ENCODE measurements around the gene LSP1. TPM values are rescaled to one million over a fixed set of nuclear protein-coding genes. Genes with fewer than 3 reads are reported as not detected.

The LSP1 gene
- total and polyA plus RNA-seq, 2 of the 4 experiments (the other 2 are of a cell fraction), result not detected

DNA sequence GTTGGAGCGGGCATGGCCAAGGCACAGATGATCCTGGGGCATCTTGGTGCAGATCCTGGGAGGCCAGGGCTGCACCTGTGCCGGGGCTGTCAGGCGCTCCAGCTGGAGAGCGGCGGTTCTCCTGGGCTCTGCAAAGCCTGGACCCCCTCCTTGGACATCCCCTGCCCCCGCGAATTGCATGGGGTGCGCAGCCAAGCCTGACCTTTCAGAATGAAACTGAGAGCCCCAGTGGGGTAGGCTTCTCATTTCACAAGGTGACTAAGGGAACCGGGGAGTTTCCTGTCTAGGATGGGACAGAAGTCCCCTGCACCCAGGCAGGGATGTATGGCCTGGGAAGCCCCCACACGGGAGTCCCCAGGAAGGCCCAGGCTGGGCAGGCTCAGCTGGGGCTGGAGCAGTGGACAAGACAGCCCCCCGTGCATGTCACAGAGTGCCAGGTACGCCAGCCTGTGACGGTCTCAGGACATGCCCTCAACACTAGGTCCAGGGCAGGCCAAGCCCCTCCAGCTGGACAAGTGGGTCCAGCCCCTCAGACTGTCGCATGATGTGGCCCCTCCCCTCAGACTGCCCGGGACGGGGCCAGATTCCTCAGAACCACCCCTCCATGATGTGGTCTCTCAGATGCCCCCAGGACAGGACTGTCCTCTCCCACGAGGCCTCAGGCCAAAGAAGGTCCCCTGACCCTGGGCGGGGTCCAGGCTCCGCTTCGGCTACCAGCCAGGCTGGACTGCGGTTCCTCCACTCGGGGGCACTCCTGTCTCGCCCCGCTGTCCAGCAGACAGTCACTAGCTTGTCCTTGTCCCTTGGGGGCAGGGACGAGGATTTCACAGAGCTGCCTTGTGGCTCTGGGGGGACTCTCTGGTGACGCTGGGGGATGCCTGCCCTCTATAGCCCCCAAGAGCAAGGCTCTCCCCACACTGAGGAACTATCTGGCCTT, 2.3 kb downstream of the LSP1 start (continued):
- TF ChIP-seq, protein P1, sequence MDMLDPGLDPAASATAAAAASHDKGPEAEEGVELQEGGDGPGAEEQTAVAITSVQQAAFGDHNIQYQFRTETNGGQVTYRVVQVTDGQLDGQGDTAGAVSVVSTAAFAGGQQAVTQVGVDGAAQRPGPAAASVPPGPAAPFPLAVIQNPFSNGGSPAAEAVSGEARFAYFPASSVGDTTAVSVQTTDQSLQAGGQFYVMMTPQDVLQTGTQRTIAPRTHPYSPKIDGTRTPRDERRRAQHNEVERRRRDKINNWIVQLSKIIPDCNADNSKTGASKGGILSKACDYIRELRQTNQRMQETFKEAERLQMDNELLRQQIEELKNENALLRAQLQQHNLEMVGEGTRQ (IDR thresholded peaks at IDR 0.05; ENCODE audit: low read depth, low read length), result no peak

DNA sequence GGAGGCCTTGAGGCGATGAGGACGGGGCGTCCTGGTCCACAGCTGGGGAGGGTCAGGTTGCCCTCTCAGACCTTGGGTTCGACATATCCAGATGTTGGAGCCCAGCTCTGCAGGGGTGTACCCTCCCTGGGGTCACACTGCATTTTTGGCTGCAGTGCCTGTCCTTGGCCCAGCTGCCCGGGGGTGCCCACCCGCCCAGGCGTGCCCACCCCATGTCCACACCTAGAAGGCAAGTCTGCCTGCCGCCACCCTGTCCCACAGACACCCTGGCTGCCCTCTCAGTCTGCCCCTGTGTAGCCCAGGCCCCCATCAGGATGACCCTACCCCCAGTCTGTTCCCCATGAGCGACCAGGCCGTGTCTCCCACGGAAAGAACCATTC, 3.0 kb downstream of the LSP1 start:
- no peak overlapping the region for H3K14ac ChIP-seq (replicated peaks; ENCODE audit: low read depth, low read length)
- no peak overlapping the region for H3K18ac ChIP-seq (ENCODE audit: low read depth, low read length)
- H2BK15ac ChIP-seq (ENCODE audit: low read depth, low read length), result no peak overlapping the region
- H3K23ac ChIP-seq (ENCODE audit: low read depth, low read length), result no peak overlapping the region
- H3K79me1 ChIP-seq (ENCODE audit: low read depth in 1 of 2, low read length in 2 of 2), result no peaks in the 10 kb centered on the region
- no CpG with 5 or more reads among the region's 11 CpGs for WGBS, 2 experiments (ENCODE audit: extremely low coverage in 2 of 2, insufficient read length in 1 of 2)
- no peak overlapping the region for H4K5ac ChIP-seq (ENCODE audit: low read depth, low read length)
- no peak overlapping the region for H2AK5ac ChIP-seq (ENCODE audit: low read depth, low read length)
- no peak for DNase-seq
- ChIA-PET POLR2A (ENCODE audit: unreplicated experiment) (no interaction called here), CTCF (no interaction called here)
- H3K27me3 ChIP-seq (ENCODE audit: control insufficient read depth, insufficient read depth, low read length), result peaks cover 33% of the 10 kb centered on the region
- H2BK5ac ChIP-seq (ENCODE audit: low read depth, low read length, poor library complexity, severe bottlenecking), result no peak overlapping the region
- no peak overlapping the region for H3K4me2 ChIP-seq (ENCODE audit: low read depth, low read length)
- no peak overlapping the region for H2BK20ac ChIP-seq (ENCODE audit: low read depth, low read length)
- no TSS peak for BruUV-seq (replicated peaks)
- H2AK9ac ChIP-seq (replicated peaks; ENCODE audit: low read depth, low read length, poor library complexity), result peak overlapping the region; percentile 61
- H2AFZ ChIP-seq (replicated peaks; ENCODE audit: low read length, poor library complexity), result no peak overlapping the region
- no peaks in the 10 kb centered on the region for H3K9me1 ChIP-seq (ENCODE audit: insufficient read depth, low read length)
- no peak overlapping the region for H2BK120ac ChIP-seq (ENCODE audit: low read depth, low read length)
- no peak for ATAC-seq (ENCODE audit: low read depth)
- H3K36me3 ChIP-seq (ENCODE audit: control insufficient read depth, insufficient read depth, low read length), result no peaks in the 10 kb centered on the region
- H3K4me3 ChIP-seq (ENCODE audit: insufficient read depth, low read depth, low read length), result no peak overlapping the region
- no peaks in the 10 kb centered on the region for H3K4me1 ChIP-seq (ENCODE audit: control insufficient read depth, insufficient read depth, low read length)
- in situ Hi-C loops (cut with MboI; ENCODE audit: low sequenced_read_pairs), result no loop called here
- H3K56ac ChIP-seq (ENCODE audit: extremely low read depth, insufficient read depth, low read length), result no peak overlapping the region
- no peak overlapping the region for H3K27ac ChIP-seq (ENCODE audit: insufficient read depth, low read length)
- H4K91ac ChIP-seq (ENCODE audit: insufficient read depth, low read depth, low read length), result no peak overlapping the region
- H3K9me3 ChIP-seq (ENCODE audit: control insufficient read depth, insufficient read depth, low read length), result no peaks in the 10 kb centered on the region
- H3K9ac ChIP-seq (ENCODE audit: low read depth, low read length), result no peak overlapping the region
- dilution Hi-C loops (cut with HindIII; ENCODE audit: low sequenced_read_pairs, unreplicated experiment), result no loop called here
- H4K8ac ChIP-seq (ENCODE audit: low read depth in 2 of 2, low read length in 2 of 2), result no peak overlapping the region
- no peaks in the 10 kb centered on the region for H4K20me1 ChIP-seq (ENCODE audit: insufficient read depth, low read length)
- intact Hi-C loops (cut with micrococcal nuclease), result no loop called here
- no peak overlapping the region for H3K4ac ChIP-seq (ENCODE audit: low read depth, low read length)
- TF ChIP-seq BHLHE40 (IDR thresholded peaks at IDR 0.05; ENCODE audit: low read depth, low read length) (no peak), RAD21 (IDR thresholded peaks at IDR 0.05; ENCODE audit: low read length) (no peak), FOS (IDR thresholded peaks at IDR 0.05; ENCODE audit: low read depth, low read length) (no peak), MXI1 (IDR thresholded peaks at IDR 0.05; ENCODE audit: borderline replicate concordance, low read depth, low read length) (no peak), POLR2A (IDR thresholded peaks at IDR 0.05; ENCODE audit: low read depth, low read length) (no peak), MAFK (IDR thresholded peaks at IDR 0.05; ENCODE audit: low read depth, low read length) (no peak), CHD1 (IDR thresholded peaks at IDR 0.05; ENCODE audit: low read depth, low read length) (no peak), MAZ (IDR thresholded peaks at IDR 0.05; ENCODE audit: borderline replicate concordance, low read depth, low read length) (no peak)
- TF ChIP-seq, protein P2, sequence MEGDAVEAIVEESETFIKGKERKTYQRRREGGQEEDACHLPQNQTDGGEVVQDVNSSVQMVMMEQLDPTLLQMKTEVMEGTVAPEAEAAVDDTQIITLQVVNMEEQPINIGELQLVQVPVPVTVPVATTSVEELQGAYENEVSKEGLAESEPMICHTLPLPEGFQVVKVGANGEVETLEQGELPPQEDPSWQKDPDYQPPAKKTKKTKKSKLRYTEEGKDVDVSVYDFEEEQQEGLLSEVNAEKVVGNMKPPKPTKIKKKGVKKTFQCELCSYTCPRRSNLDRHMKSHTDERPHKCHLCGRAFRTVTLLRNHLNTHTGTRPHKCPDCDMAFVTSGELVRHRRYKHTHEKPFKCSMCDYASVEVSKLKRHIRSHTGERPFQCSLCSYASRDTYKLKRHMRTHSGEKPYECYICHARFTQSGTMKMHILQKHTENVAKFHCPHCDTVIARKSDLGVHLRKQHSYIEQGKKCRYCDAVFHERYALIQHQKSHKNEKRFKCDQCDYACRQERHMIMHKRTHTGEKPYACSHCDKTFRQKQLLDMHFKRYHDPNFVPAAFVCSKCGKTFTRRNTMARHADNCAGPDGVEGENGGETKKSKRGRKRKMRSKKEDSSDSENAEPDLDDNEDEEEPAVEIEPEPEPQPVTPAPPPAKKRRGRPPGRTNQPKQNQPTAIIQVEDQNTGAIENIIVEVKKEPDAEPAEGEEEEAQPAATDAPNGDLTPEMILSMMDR (conservative IDR thresholded peaks at IDR 0.05; ENCODE audit: low read depth, low read length), result no peak
- TF ChIP-seq, protein P3, sequence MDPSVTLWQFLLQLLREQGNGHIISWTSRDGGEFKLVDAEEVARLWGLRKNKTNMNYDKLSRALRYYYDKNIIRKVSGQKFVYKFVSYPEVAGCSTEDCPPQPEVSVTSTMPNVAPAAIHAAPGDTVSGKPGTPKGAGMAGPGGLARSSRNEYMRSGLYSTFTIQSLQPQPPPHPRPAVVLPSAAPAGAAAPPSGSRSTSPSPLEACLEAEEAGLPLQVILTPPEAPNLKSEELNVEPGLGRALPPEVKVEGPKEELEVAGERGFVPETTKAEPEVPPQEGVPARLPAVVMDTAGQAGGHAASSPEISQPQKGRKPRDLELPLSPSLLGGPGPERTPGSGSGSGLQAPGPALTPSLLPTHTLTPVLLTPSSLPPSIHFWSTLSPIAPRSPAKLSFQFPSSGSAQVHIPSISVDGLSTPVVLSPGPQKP (IDR thresholded peaks at IDR 0.05; ENCODE audit: borderline replicate concordance, low read depth, low read length), result no peak
- TF ChIP-seq, protein P1 (IDR thresholded peaks at IDR 0.05; ENCODE audit: low read depth, low read length), result no peak
